Heart right ventricle (tissue), 16 donors: ENCODE results near the gene ARFGAP1. TPM values are rescaled to one million over a fixed set of nuclear protein-coding genes. Genes with fewer than 3 reads are reported as not detected.

Source experiments
- ATAC-seq, 8 donors: fragments of 200-7000 bp; cut with Tn5 transposase; one replicate each; pipeline ENCODE4 v1.9.1; 2020; ENCODE audit warnings: mild to moderate bottlenecking in 8 of 8, moderate library complexity in 8 of 8, moderate number of reproducible peaks in 1 of 8
- DNase-seq, 2 donors: peaks; one replicate each; pipeline ENCODE4 v3.0.0-alpha.2; 2020
- H3K27ac ChIP-seq, 10 donors: fragments of 200-600 bp; sonication (generic) in 2 of 10; one replicate each; pipeline versions ENCODE4 v1.5.0 to v1.8.0; 2020 to 2022; ENCODE audit warnings: mild to moderate bottlenecking in 3 of 10
- H3K27me3 ChIP-seq, 7 donors: fragments of 200-600 bp; one replicate each; pipeline ENCODE4 v1.8.0; 2021 to 2022; ENCODE audit warnings: mild to moderate bottlenecking in 2 of 7
- H3K36me3 ChIP-seq, 9 donors: fragments of 200-600 bp; sonication (generic) in 1 of 9; one replicate each; pipeline versions ENCODE4 v1.5.0 to v1.8.0; 2020 to 2022; ENCODE audit warnings: mild to moderate bottlenecking in 2 of 9
- H3K4me1 ChIP-seq, 9 donors: fragments of 200-600 bp; sonication (generic) in 1 of 9; one replicate each; pipeline versions ENCODE4 v1.5.0 to v1.8.0; 2020 to 2022; ENCODE audit warnings: mild to moderate bottlenecking in 4 of 9
- H3K4me3 ChIP-seq, 10 donors: fragments of 200-600 bp; sonication (generic) in 2 of 10; one replicate each; pipeline versions ENCODE4 v1.5.0 to v1.8.0; 2020 to 2022; ENCODE audit warnings: mild to moderate bottlenecking in 7 of 10, moderate library complexity in 2 of 10
- H3K9me3 ChIP-seq, 11 donors: fragments of 200-600 bp in 10 of 11; sonication (generic) in 2 of 11; one replicate each; pipeline versions ENCODE4 v1.5.0 to v1.8.0; 2013 to 2022; ENCODE audit warnings: mild to moderate bottlenecking in 2 of 11, control low read depth in 1 of 11, moderate library complexity in 1 of 11
- CTCF ChIP-seq, 9 donors: fragments of 200-600 bp; sonication (generic) in 2 of 9; IDR thresholded peaks; one replicate each; pipeline versions ENCODE4 v1.5.0 to v1.8.0; 2021 to 2022; ENCODE audit warnings: antibody characterized with exemption in 9 of 9, mild to moderate bottlenecking in 5 of 9, moderate library complexity in 1 of 9
- WGBS, 2 donors: extraction: QIAGEN DNeasy Blood & Tissue Kit; methylation state at CpG; one replicate each; pipeline ENCODE4 v1.1.7; 2013; ENCODE audit warnings: inconsistent platforms in 1 of 2; 5-methylcytosine and 5-hydroxymethylcytosine counted together
- intact Hi-C, 10 donors: fragments of 100-400 bp; cut with DNase I; formaldehyde crosslinking; loops; one replicate each; pipeline versions ENCODE4 v1.11.1 to v1.14.2; 2022
- polyA plus RNA-seq, 2 donors: library from polyadenylated mRNA; stranded (reverse); fragments of 200-250 nt; gene quantifications; one replicate each; pipeline ENCODE4 v1.2.3, GENCODE V29; 2013
- total RNA-seq, 10 donors: library from RNA; stranded (reverse); fragmentation: NEBNext Ultra II Directional in 3 of 10; extraction: Animal tissue kit (Norgen Biotek cat#: 25700) in 3 of 10; gene quantifications; one replicate each; pipeline versions ENCODE4 v1.2.1 to v1.2.4, GENCODE V29; 2021 to 2023
- donor health status: Arrhythmogenic right ventricular cardiomyopathy.
- donor health status: ischemic (EF 13 %, LVEDD 7.1; RV severe dilation, severe dysfunction).
- donor health status: healthy with polysubstance abuse.
- donor health status: DM: no; HTN: yes; CAD: no.
- donor health status: DM: no; HTN: no; CAD: no.
- donor health status: ischemic (EF 25% LVEDD 6.9; RV normal size, moderate dysfunction).
- donor health status: ischemic (EF 25% LVEDD 5.7; RV mildly dilated, moderate dysfunction).
- donor health status: healthy.
- donor health status: DM: yes; HTN: yes; CAD: no.
- donor health status: Ischemic cardiomyopathy.
- donor health status: ischemic (EF 35%, LVEDD 5.7; RV mildly dilated, moderate dysfunction).
- donor health status: nonischemic (EF 11% LVEDD 7.7; RV severe dilation, severe dysfunction).
- donor health status: DM: yes; HTN: yes; CAD: no.
- donor health status: PGD.
- donor health status: ischemic (EF 29% LVEDD 5.4; RV normal size, mild dysfunction).
- donor health status: nonischemic (EF 23%, LVEDD 6.1; RV moderate dilation, normal function).

The ARFGAP1 gene
- total and polyA plus RNA-seq, 12 donors, result 20.4 to 72.6 (median 32.3) TPM

GRCh38 chr20:63241272-63241671 lies 31.3 kb upstream of the ARFGAP1 start:
- 46 to 50% methylated on average over 11 of the region's 11 CpGs for WGBS, 2 donors
- intact Hi-C loops, result no loop called here
- Histone ChIP-seq H3K27ac (no peak overlapping the region), H3K4me1 (no peaks in the 10 kb centered on the region), H3K4me3 (no peak overlapping the region), H3K27me3 (peaks cover 0 to 54% (median 20%) of the 10 kb centered on the region in 7 donors), H3K9me3 (no peaks in the 10 kb centered on the region), H3K36me3 (no peaks in the 10 kb centered on the region)
- no peak for TF ChIP-seq CTCF (IDR thresholded peaks at IDR 0.05)
- DNase-seq, result no peak
- ATAC-seq, result no peak

DNA sequence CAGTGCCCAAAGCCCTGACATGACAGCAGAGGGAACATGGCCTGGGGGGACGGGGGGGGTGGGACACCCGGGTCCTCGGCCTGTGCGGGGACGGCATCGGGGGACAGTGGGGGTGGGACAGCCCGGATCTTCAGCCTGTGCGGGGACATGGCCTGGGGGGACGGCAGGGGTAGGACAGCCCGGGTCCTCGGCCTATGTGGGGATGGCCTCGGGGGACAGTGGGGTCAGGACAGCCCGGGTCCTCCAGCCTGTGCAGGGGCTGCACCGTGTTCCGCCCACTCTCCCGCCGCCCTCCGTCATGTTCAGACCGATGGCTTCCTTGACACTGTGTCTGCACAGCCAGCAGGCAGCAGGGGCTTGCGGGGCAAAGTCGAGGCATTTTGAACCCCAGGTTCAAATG lies 29.9 kb upstream of the ARFGAP1 start:
- 88 to 94% methylated on average over 15 to 21 of the region's 21 CpGs for WGBS, 2 donors
- Histone ChIP-seq H3K27me3 (peaks cover 7 to 56% (median 28%) of the 10 kb centered on the region in 7 donors), H3K27ac (no peak overlapping the region), H3K36me3 (no peaks in the 10 kb centered on the region), H3K4me1 (no peaks in the 10 kb centered on the region), H3K4me3 (no peak overlapping the region), H3K9me3 (no peaks in the 10 kb centered on the region)
- ATAC-seq (no peak), DNase-seq (no peak)
- intact Hi-C loops, result no loop called here
- no peak for TF ChIP-seq CTCF (IDR thresholded peaks at IDR 0.05)

GRCh38 chr20:63243604-63244247 lies 28.9 kb upstream of the ARFGAP1 start:
- H3K27me3 ChIP-seq, result peaks cover 10 to 61% (median 38%) of the 10 kb centered on the region in 7 donors
- no peaks in the 10 kb centered on the region for H3K4me1 ChIP-seq
- no peak overlapping the region for H3K27ac ChIP-seq
- no peaks in the 10 kb centered on the region for H3K36me3 ChIP-seq
- 79 to 82% methylated on average over 25 of the region's 25 CpGs for WGBS, 2 donors
- DNase-seq (no peak), ATAC-seq (no peak)
- intact Hi-C loops, result no loop called here
- no peak overlapping the region for H3K4me3 ChIP-seq
- no peaks in the 10 kb centered on the region for H3K9me3 ChIP-seq
- TF ChIP-seq CTCF (IDR thresholded peaks at IDR 0.05), result no peak

- Histone ChIP-seq H3K27me3 (peaks cover 10 to 68% (median 45%) of the 10 kb centered on the region in 7 donors), H3K27ac (no peak overlapping the region), H3K36me3 (no peaks in the 10 kb centered on the region), H3K4me1 (no peaks in the 10 kb centered on the region), H3K4me3 (no peak overlapping the region), H3K9me3 (no peaks in the 10 kb centered on the region)
- intact Hi-C loops, result no loop called here
- no peak for DNase-seq
- no peak for ATAC-seq
- WGBS, 2 donors, result 82 to 94% methylated on average over 10 of the region's 10 CpGs
- TF ChIP-seq CTCF (IDR thresholded peaks at IDR 0.05), result no peak
These were observed 28.1 kb upstream of the ARFGAP1 start for GRCh38 chr20:63244468-63244867.
